ENCODE data around the gene ARHGAP18. TPM values are rescaled to one million over a fixed set of nuclear protein-coding genes. Genes with fewer than 3 reads are reported as not detected.

The ARHGAP18 gene
- polyA plus RNA-seq, 1 of the 3 experiments (the other 2 are of a cell fraction): 25.0 TPM

- H3K9me3 ChIP-seq: no peaks in the 10 kb centered on the region
- H3K9ac ChIP-seq: peak overlapping the region; percentile 62; the same call in 1 of the 2 replicates
- H3K4me3 ChIP-seq (ENCODE audit: low read depth in 2 of 2, low read length in 1 of 2): no peak overlapping the region
- ChIA-PET CTCF (no interaction called here), POLR2A (no interaction called here)
- WGBS (ENCODE audit: low lambda C conversion rate): 39% methylated on average over 3 of the region's 3 CpGs
- peaks cover 93% of the 10 kb centered on the region for H3K79me2 ChIP-seq (ENCODE audit: insufficient read depth)
- H3K4me2 ChIP-seq: peak overlapping the region; percentile 38; the same call in 1 of the 2 replicates
- no peaks in the 10 kb centered on the region for H3K9me2 ChIP-seq
- no peaks in the 10 kb centered on the region for H3K27me3 ChIP-seq (ENCODE audit: insufficient read depth)
- H2AFZ ChIP-seq (ENCODE audit: low read depth): no peak overlapping the region
- H3F3A ChIP-seq (replicated peaks; ENCODE audit: insufficient read depth): peaks cover 61% of the 10 kb centered on the region
- H3K4me1 ChIP-seq (ENCODE audit: control insufficient read depth in 1 of 2, insufficient read depth in 2 of 2, low read depth in 1 of 2, low read length in 1 of 2): peaks cover 3 to 45% of the 10 kb centered on the region in 2 experiments
- no peaks in the 10 kb centered on the region for H4K20me1 ChIP-seq (ENCODE audit: insufficient read depth)
- peaks cover 0 to 12% of the 10 kb centered on the region in 2 experiments for H3K36me3 ChIP-seq (replicated peaks in 1 of 2; ENCODE audit: control insufficient read depth in 1 of 2, insufficient read depth in 2 of 2, low read length in 1 of 2)
- TF ChIP-seq POLR2AphosphoS5 (IDR thresholded peaks at IDR 0.05; ENCODE audit: low read depth, low read length) (0 out of 2 replicates have a peak, but pooled peaks have one; percentile 8), FOSL2 (IDR thresholded peaks at IDR 0.05; ENCODE audit: borderline replicate concordance, low read depth) (0 out of 2 replicates have a peak, but pooled peaks have one; percentile 2), CTCF (IDR thresholded peaks at IDR 0.05) (no peak), ZBTB33 (IDR thresholded peaks at IDR 0.05; ENCODE audit: borderline replicate concordance, low read depth) (no peak), USF2 (IDR thresholded peaks at IDR 0.05; ENCODE audit: borderline replicate concordance, low read depth, low read length) (no peak)
- DNase-seq: no peak
- H3K27ac ChIP-seq (ENCODE audit: low read depth in 2 of 2, low read length in 1 of 2): peak overlapping the region; percentile 86 to 91; a peak in 3 of 4 replicates
Observed at GRCh38 chr6:129645830-129646579, 64.0 kb downstream of the ARHGAP18 start.

GRCh38 chr6:129645106-129645829, 64.7 kb downstream of the ARHGAP18 start:
- Histone ChIP-seq H3K9ac (peak overlapping the region; percentile 18; the same call in 1 of the 2 replicates), H4K20me1 (ENCODE audit: insufficient read depth) (no peaks in the 10 kb centered on the region), H3K27me3 (ENCODE audit: insufficient read depth) (no peaks in the 10 kb centered on the region), H3K79me2 (ENCODE audit: insufficient read depth) (peaks cover 93% of the 10 kb centered on the region), H3K9me3 (no peaks in the 10 kb centered on the region), H3K27ac (ENCODE audit: low read depth in 2 of 2, low read length in 1 of 2) (peak overlapping the region; percentile 86 to 91), H3K4me2 (peak overlapping the region; percentile 38), H2AFZ (ENCODE audit: low read depth) (no peak overlapping the region), H3K36me3 (replicated peaks in 1 of 2; ENCODE audit: control insufficient read depth in 1 of 2, insufficient read depth in 2 of 2, low read length in 1 of 2) (peaks cover 0 to 20% of the 10 kb centered on the region in 2 experiments), H3K9me2 (no peaks in the 10 kb centered on the region), H3K4me1 (ENCODE audit: control insufficient read depth in 1 of 2, insufficient read depth in 2 of 2, low read depth in 1 of 2, low read length in 1 of 2) (peaks cover 3 to 52% of the 10 kb centered on the region in 2 experiments), H3K4me3 (ENCODE audit: low read depth in 2 of 2, low read length in 1 of 2) (no peak overlapping the region), H3F3A (replicated peaks; ENCODE audit: insufficient read depth) (peaks cover 66% of the 10 kb centered on the region)
- WGBS (ENCODE audit: low lambda C conversion rate): 54% methylated on average over 6 of the region's 6 CpGs
- ChIA-PET POLR2A (no interaction called here), CTCF (no interaction called here)
- no peak for DNase-seq
- TF ChIP-seq PBX3 (IDR thresholded peaks at IDR 0.05) (no peak; the same call in 1 of the 2 replicates), POLR2AphosphoS5 (IDR thresholded peaks at IDR 0.05; ENCODE audit: low read depth, low read length) (0 out of 2 replicates have a peak, but pooled peaks have one; percentile 8)

Measured in SK-N-SH (cell line).